HepG2 (cell line): ENCODE data around the gene AKR1A1.

Source experiments
- AFF4 ChIP-seq: sonication (generic); formaldehyde crosslinking; IDR thresholded peaks from 2 replicates; pipeline ENCODE4 v1.4.0; 2020; ENCODE audit warnings: missing genetic modification reagents
- PRDM10 ChIP-seq: sonication (generic); formaldehyde crosslinking; IDR thresholded peaks from 2 replicates; pipeline ENCODE4 v1.4.0; 2020; ENCODE audit warnings: low read depth, missing genetic modification reagents
- RFX5 ChIP-seq: IDR thresholded peaks from 2 replicates; pipeline ENCODE4 v1.6.1; 2011; ENCODE audit warnings: low read depth, low read length, improper control_type of control experiment
- SMC3 ChIP-seq: IDR thresholded peaks from 2 replicates; pipeline ENCODE4 v1.6.1; 2011; ENCODE audit warnings: low read length, improper control_type of control experiment
- USF2 ChIP-seq, 2 experiments: sonication (generic) in 1 of 2; formaldehyde crosslinking in 1 of 2; IDR thresholded peaks; 2 replicates each; pipeline versions ENCODE4 v1.5.1 to v1.6.1; 2011 to 2020; ENCODE audit warnings: borderline replicate concordance in 1 of 2, low read depth in 1 of 2, low read length in 1 of 2, mild to moderate bottlenecking in 1 of 2, missing genetic modification reagents in 1 of 2, moderate library complexity in 1 of 2
- TF ChIP-seq, protein P1 (sequence below): sonication (generic); formaldehyde crosslinking; conservative IDR thresholded peaks from 2 replicates; pipeline ENCODE4 v1.4.0; 2020; ENCODE audit warnings: missing genetic modification reagents
- TF ChIP-seq, protein P2 (sequence below): sonication (generic); formaldehyde crosslinking; IDR thresholded peaks from 2 replicates; pipeline ENCODE4 v1.5.1; 2020; ENCODE audit warnings: mild to moderate bottlenecking, missing genetic modification reagents, borderline replicate concordance
- TF ChIP-seq, protein P3 (sequence below): IDR thresholded peaks from 2 replicates; pipeline ENCODE4 v1.6.1; 2018; ENCODE audit warnings: missing genetic modification reagents, mild to moderate bottlenecking, missing compliant biosample characterization

DNA sequence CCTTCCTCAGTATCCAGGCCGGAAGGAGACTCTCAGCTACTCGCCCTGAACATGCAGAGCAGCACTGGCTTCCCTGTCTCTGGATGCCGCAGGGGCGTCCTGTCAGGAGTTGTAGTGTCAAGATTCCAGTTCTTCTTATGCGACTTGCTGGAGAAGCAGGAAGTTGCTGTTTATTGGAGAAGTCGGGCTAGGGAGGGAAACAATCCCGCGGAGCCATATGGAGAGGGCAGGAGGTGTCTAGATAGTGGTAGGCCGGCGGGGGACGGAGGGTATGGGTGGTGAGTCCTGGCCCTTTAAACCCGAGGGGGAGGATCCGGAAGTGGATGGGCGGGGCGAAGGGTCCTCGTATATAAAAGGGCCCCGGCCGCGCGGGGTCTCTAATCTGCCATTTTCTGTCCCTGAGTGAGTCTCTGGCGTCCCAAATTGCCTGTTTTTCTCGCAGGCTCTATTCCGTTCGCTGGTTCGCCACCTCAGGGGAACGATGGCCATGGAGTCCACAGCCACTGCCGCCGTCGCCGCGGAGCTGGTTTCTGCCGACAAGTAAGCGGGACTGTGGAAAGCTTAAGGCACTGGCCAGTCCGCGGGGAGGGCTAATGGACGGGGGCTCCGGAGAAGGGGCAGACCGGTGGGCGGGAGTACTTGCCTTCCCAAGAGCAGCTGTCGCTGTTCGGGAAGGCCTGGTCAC is 33.2 kb downstream of the AKR1A1 start, which contains the start of gene NASP:
- TF ChIP-seq AFF4 = 0 out of 2 replicates have a peak, but pooled peaks have one; percentile 13
- TF ChIP-seq SMC3 = no peak
- TF ChIP-seq, protein P1, sequence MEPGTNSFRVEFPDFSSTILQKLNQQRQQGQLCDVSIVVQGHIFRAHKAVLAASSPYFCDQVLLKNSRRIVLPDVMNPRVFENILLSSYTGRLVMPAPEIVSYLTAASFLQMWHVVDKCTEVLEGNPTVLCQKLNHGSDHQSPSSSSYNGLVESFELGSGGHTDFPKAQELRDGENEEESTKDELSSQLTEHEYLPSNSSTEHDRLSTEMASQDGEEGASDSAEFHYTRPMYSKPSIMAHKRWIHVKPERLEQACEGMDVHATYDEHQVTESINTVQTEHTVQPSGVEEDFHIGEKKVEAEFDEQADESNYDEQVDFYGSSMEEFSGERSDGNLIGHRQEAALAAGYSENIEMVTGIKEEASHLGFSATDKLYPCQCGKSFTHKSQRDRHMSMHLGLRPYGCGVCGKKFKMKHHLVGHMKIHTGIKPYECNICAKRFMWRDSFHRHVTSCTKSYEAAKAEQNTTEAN (CRISPR knock-in tag) = no peak
- no peak; the same call in 1 of the 2 replicates for TF ChIP-seq PRDM10 (CRISPR knock-in tag)
- no peak for TF ChIP-seq USF2 (IDR thresholded peaks at IDR 0.05; ENCODE audit: low read depth, low read length)
- no peak for TF ChIP-seq USF2 (CRISPR knock-in tag; IDR thresholded peaks at IDR 0.05; ENCODE audit: borderline replicate concordance)
- TF ChIP-seq RFX5 = no peak; the same call in 1 of the 2 replicates
- TF ChIP-seq, protein P2, sequence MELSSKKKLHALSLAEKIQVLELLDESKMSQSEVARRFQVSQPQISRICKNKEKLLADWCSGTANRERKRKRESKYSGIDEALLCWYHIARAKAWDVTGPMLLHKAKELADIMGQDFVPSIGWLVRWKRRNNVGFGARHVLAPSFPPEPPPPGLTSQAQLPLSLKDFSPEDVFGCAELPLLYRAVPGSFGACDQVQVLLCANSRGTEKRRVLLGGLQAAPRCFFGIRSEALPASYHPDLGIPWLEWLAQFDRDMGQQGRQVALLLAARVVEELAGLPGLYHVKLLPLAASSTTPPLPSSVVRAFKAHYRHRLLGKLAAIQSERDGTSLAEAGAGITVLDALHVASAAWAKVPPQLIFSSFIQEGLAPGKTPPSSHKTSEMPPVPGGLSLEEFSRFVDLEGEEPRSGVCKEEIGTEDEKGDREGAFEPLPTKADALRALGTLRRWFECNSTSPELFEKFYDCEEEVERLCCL (CRISPR knock-in tag) = no peak
- TF ChIP-seq, protein P3, sequence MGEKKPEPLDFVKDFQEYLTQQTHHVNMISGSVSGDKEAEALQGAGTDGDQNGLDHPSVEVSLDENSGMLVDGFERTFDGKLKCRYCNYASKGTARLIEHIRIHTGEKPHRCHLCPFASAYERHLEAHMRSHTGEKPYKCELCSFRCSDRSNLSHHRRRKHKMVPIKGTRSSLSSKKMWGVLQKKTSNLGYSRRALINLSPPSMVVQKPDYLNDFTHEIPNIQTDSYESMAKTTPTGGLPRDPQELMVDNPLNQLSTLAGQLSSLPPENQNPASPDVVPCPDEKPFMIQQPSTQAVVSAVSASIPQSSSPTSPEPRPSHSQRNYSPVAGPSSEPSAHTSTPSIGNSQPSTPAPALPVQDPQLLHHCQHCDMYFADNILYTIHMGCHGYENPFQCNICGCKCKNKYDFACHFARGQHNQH = no peak; the same call in 1 of the 2 replicates
